Activated T-helper 2 cell treated with anti-CD3 and anti-CD28 coated beads, Interferon-gamma antibody, Interleukin-2, Interleukin-4, amounts not matched to agents 10 μg/mL and 5 μg/mL and 100 μg/mL, durations not matched to agents 14 hours and 24 hours and 36 hours (primary cell): ENCODE measurements around the gene QPCT. TPM values are rescaled to one million over a fixed set of nuclear protein-coding genes. Genes with fewer than 3 reads are reported as not detected.

ENCODE experiments used
- DNase-seq: peaks from one replicate; pipeline ENCODE4 v3.0.0; 2021; ENCODE audit warnings: low spot score
- H3K27ac Mint-ChIP-seq: one replicate; pipeline ENCODE4 v1.8.0; 2021; ENCODE audit warnings: mixed read lengths
- H3K27me3 Mint-ChIP-seq: one replicate; pipeline ENCODE4 v1.8.0; 2021; ENCODE audit warnings: low read depth, mixed read lengths
- H3K36me3 Mint-ChIP-seq: one replicate; pipeline ENCODE4 v1.8.0; 2021; ENCODE audit warnings: low read depth, mixed read lengths
- H3K4me1 Mint-ChIP-seq: one replicate; pipeline ENCODE4 v1.8.0; 2021; ENCODE audit warnings: low read depth, mixed read lengths
- H3K4me3 Mint-ChIP-seq: one replicate; pipeline ENCODE4 v1.8.0; 2021; ENCODE audit warnings: low read depth, mild to moderate bottlenecking, moderate library complexity, mixed read lengths
- H3K9me3 Mint-ChIP-seq: one replicate; pipeline ENCODE4 v1.8.0; 2021; ENCODE audit warnings: mixed read lengths
- intact Hi-C: fragments of 100-400 bp; cut with micrococcal nuclease; formaldehyde crosslinking; loops from one replicate; pipeline ENCODE4 v1.15.1; 2023
- total RNA-seq: library from RNA; stranded (reverse); gene quantifications from 2 replicates; pipeline ENCODE4 v1.2.3, GENCODE V29; 2022

Gene QPCT
- total RNA-seq, 1 donor from 2014 or later = 0.48 TPM

DNA sequence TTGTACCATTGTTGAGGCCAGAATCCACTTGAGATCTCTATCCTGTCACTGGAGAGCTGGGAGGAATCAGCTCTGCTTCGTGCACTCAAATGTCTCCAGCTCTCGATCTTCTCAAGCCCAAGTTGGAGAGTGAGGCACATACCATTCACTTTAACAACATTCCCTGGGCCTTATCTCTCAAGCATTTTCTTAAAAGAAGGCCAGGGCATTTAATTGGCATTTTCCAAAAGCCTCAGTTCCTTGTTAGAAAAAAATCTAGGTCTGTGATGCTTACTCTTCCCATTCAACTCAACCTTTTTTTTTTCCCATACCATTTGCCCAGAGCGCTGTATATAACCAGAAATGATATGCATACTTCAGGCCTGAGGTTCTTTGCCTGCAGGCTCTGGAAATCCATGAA is 10.1 kb downstream of the QPCT start:
- no peak overlapping the region for H3K4me3 Mint-ChIP-seq
- no peaks in the 10 kb centered on the region for H3K36me3 Mint-ChIP-seq
- H3K27ac Mint-ChIP-seq = no peak overlapping the region
- peaks cover 65% of the 10 kb centered on the region for H3K27me3 Mint-ChIP-seq
- no peak for DNase-seq
- H3K4me1 Mint-ChIP-seq = no peaks in the 10 kb centered on the region
- no peaks in the 10 kb centered on the region for H3K9me3 Mint-ChIP-seq
- intact Hi-C loops = no loop called here

DNA sequence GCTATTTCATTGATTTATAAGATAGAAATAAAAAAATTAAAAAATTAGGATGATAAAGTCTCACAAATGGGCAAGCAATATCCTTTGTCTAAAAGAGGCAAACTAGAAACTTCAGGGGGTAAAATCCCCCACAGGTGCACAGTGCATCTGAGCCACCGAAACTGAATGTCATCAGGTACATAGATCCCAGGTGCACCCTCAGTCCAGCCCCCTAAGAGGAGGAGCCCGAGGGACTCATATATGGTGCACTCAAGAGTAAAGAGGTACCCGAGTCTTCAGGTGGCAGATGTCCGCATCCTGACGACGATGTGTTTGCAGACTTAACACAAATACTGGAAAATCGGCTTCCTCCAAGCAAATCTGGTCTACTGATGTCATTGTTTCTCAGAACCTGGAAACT is 11.3 kb downstream of the QPCT start:
- intact Hi-C loops = no loop called here
- Mint-ChIP-seq H3K4me3 (no peak overlapping the region), H3K4me1 (no peaks in the 10 kb centered on the region), H3K36me3 (no peaks in the 10 kb centered on the region), H3K27me3 (peaks cover 65% of the 10 kb centered on the region), H3K9me3 (no peaks in the 10 kb centered on the region), H3K27ac (no peak overlapping the region)
- DNase-seq = no peak

DNA sequence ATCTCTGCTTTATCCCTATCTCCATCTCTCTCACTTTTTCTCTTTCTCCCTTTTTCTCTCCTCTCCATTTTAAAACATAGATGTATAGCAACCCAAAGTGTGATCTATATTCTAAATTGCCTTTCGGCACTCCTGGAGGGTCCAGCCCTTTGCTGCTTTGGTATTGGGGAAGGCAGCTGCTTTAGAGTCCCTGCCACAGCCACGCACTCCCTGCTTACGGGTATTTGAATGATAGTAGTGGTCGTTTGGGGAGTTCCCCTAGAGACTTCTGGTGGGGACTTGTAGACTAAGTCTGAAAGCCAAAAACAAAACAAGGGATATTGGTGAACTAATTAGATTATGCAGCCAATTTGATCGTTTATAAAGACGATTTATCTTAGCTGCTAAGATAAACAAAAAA is 11.9 kb downstream of the QPCT start:
- Mint-ChIP-seq H3K27ac (no peak overlapping the region), H3K27me3 (peaks cover 69% of the 10 kb centered on the region), H3K4me1 (no peaks in the 10 kb centered on the region), H3K9me3 (no peaks in the 10 kb centered on the region), H3K36me3 (no peaks in the 10 kb centered on the region), H3K4me3 (no peak overlapping the region)
- intact Hi-C loops = no loop called here
- no peak for DNase-seq

DNA sequence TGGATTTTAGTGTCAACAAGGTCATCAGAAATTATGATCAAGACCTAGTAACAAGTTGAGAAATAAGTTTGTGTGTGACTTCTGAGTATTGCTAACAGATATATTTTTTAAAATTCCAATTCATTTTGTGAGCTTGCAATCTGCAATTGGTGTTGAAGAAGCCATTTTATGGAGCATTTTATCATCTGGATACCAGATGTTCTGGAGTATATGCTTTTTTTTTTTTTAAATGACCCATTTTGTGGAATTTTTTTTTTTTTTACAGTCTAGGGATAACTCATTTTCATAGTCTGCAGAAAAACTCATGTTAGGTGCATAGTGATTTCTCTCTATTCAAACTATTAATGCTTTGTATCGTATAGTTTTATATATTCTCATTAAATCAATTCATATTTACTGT is 12.6 kb downstream of the QPCT start:
- H3K27me3 Mint-ChIP-seq = peaks cover 77% of the 10 kb centered on the region
- H3K4me3 Mint-ChIP-seq = no peak overlapping the region

DNA sequence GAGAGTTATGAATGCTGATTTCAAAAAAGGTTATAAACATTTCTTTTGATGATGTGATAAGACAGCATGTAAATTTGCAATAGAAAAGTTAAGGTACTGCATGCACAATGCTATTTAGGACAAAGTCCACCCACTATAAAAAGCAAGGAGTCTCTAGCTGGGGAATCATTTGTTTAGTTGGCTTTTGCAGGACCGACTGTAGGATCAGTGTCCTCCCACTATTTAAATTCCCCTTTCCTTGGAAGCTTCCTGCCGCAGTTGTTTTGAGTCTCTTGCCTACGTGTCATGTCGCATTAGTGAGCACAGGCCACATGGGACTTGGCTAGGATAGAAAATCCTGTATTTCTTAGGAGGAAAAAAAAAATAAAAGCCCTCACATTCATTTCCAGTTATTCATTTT is 13.1 kb downstream of the QPCT start:
- Mint-ChIP-seq H3K4me3 (no peak overlapping the region), H3K4me1 (no peaks in the 10 kb centered on the region), H3K27me3 (peaks cover 78% of the 10 kb centered on the region), H3K27ac (no peak overlapping the region), H3K36me3 (no peaks in the 10 kb centered on the region), H3K9me3 (no peaks in the 10 kb centered on the region)
- intact Hi-C loops = no loop called here
- no peak for DNase-seq

More for the DNA sequence above, 12.6 kb downstream of the QPCT start:
- Mint-ChIP-seq H3K9me3 (no peaks in the 10 kb centered on the region), H3K4me1 (no peaks in the 10 kb centered on the region), H3K27ac (no peak overlapping the region), H3K36me3 (no peaks in the 10 kb centered on the region)
- intact Hi-C loops = no loop called here
- no peak for DNase-seq

DNA sequence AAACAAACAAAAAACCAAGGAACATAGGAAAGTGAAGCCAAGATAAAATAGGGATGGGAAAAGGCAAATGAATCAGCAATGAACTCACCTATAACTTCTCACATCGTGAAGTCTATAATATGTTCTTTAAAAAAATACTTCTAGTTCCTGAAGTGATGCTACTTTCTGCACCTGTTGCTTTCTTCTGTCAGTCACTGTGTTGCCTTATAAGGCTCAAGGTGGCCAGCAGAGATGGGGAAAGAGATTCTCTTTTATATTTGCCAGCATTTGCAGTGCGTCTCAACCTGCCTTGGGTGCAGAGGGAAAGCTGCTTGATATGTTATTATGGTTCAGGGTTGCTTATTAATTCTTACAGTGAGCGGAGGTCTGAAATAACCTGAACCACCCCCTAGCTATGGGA is 14.0 kb downstream of the QPCT start:
- no peak for DNase-seq
- Mint-ChIP-seq H3K27ac (no peak overlapping the region), H3K27me3 (peaks cover 74% of the 10 kb centered on the region), H3K4me1 (no peaks in the 10 kb centered on the region), H3K4me3 (no peak overlapping the region), H3K36me3 (no peaks in the 10 kb centered on the region), H3K9me3 (no peaks in the 10 kb centered on the region)
- intact Hi-C loops = no loop called here

DNA sequence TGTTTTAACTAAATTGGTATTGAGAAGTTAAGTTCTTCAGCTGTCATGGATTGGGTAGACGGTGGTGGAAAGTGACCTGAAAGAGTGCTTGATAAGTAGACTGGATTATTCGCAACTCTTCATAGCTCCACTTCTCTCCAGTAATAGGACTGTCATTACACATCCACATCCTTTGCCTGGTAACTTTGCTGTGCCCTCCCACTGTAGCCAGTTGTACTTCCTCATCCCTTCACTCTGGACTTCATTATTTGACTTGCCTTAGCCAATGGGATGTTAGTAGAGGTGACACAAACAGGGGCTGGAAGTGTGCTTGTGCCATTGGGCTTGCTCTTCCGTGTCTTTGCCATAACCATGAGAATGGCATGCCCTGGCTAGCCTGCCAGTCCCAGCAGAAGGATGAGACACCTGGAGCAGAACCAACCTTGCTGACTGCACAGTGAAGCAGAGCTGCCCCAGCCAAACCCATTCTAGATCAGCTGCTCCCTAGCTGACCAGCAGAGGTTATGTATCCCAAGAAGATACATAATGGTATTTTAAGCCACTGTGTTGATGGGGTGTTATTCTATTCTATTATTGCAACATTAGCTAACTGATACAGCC is 16.9 kb downstream of the QPCT start:
- intact Hi-C loops = loop anchor here (2.0 kb wide), 1 partner anchor 15 kb away; no protein-coding TSS in a partner anchor
- Mint-ChIP-seq H3K9me3 (no peaks in the 10 kb centered on the region), H3K36me3 (no peaks in the 10 kb centered on the region), H3K4me3 (no peak overlapping the region), H3K27me3 (peaks cover 54% of the 10 kb centered on the region), H3K4me1 (peaks cover 2% of the 10 kb centered on the region), H3K27ac (no peak overlapping the region)
- DNase-seq = no peak

DNA sequence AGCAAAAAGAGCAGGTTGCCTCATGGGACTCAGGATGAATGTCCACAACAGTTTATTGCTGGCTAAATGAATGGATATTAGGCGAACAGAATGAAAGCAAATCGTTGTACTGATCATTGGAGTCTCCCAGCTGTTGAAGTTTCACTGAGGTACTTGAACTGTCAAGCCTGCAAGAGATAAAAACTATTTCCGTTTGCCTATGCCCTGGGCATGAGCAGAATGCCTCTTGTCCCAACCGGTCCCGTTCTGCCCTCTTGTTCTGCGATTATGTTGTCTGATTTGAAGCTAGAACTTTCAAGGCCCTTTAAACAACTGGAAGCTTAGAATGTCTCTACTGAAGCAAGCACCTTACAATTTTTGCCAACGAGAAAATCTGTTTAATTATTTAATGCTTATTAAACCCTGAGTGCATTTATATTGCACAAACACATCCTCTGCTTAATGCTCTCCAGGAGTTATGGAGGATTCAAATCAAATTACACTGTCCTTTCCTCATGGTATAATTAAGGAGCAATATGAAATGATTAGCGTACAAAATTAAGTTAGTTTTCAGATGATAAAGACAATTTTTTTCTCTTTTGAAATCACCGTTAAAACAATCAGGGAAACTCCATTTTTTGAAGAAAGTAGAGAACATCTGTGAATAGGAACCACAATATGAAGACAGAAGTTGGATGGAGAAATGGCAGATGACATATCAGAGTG is 17.7 kb downstream of the QPCT start:
- Mint-ChIP-seq H3K36me3 (no peaks in the 10 kb centered on the region), H3K4me3 (no peak overlapping the region), H3K9me3 (no peaks in the 10 kb centered on the region), H3K4me1 (peaks cover 10% of the 10 kb centered on the region), H3K27me3 (peaks cover 50% of the 10 kb centered on the region), H3K27ac (no peak overlapping the region)
- DNase-seq = no peak
- intact Hi-C loops = loop anchor here (2.0 kb wide), 2 partner anchors 15 kb away; no protein-coding TSS in a partner anchor

DNA sequence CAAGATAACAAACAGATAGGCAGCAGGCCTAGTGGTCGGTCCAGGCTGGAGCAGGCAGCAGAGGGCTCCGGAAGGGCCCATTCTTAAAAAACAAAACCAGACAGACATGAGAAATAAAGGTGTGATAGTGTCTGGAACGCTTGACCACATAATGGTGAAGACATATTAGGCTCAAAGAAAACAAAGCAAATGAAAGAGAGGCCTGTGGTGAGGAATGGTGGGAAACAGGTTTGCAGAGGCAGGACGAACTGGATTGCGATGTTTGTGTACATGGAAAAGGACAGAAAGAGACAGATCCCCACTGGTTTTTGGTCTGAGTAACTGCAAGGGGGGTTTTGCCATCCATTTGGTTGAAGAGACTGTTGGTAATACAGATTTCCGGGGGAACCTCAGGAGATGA is 19.9 kb downstream of the QPCT start:
- DNase-seq = no peak
- Mint-ChIP-seq H3K27me3 (peaks cover 39% of the 10 kb centered on the region), H3K27ac (no peak overlapping the region), H3K4me1 (peaks cover 24% of the 10 kb centered on the region), H3K4me3 (no peak overlapping the region), H3K36me3 (no peaks in the 10 kb centered on the region), H3K9me3 (no peaks in the 10 kb centered on the region)
- intact Hi-C loops = no loop called here

DNA sequence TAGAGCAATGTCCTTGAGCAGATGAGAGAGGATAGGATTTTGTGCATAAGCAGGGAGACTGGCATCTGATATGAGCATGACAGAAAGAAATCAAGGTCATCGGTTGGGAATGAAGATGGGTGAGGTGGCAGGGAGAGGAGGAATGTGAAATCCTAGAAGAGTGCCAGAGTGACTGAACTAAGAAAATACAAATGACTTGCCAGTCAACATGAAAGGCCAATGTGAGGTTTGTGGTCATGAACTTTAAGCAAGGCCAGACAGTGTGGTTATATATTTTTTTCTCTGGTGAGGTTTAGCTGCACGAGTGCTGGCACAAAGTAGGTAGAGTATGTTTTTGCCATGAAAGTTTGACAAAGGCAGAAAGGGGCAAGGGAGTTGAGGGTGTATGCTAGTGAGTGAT is 21.2 kb downstream of the QPCT start:
- Mint-ChIP-seq H3K4me3 (no peak overlapping the region), H3K9me3 (no peaks in the 10 kb centered on the region), H3K27ac (no peak overlapping the region), H3K36me3 (no peaks in the 10 kb centered on the region), H3K4me1 (peaks cover 24% of the 10 kb centered on the region), H3K27me3 (peaks cover 33% of the 10 kb centered on the region)
- intact Hi-C loops = loop anchor here (2.0 to 5.0 kb wide), 2 partner anchors 43 to 1107 kb away; no protein-coding TSS in a partner anchor
- DNase-seq = no peak

DNA sequence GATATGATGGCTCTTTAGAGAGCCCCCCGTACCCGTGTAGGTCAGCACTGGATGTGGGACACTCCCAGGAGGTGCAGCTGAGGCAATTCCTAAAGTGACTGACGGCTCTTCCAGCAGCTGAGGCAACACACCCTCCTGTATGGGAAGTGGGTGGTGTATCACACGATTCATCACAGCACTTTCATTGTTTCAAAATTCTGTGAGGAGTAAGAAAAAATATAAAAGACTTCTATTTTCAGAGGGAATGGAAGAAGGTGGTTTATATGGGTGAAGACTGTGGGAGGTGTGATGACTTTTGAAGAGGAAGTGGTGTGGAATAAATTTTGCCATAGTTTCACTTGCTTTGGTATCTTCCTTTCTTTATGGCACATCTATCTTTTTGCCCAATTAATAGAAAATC is 22.3 kb downstream of the QPCT start:
- peaks cover 30% of the 10 kb centered on the region for H3K27me3 Mint-ChIP-seq
- peak overlapping the region; percentile 5 for H3K4me3 Mint-ChIP-seq
- H3K36me3 Mint-ChIP-seq = no peaks in the 10 kb centered on the region
- H3K9me3 Mint-ChIP-seq = no peaks in the 10 kb centered on the region
- H3K4me1 Mint-ChIP-seq = peaks cover 24% of the 10 kb centered on the region
- H3K27ac Mint-ChIP-seq = peak overlapping the region; percentile 32
- DNase-seq = no peak
- intact Hi-C loops = loop anchor here (1.0 to 5.0 kb wide), 4 partner anchors 10 to 1106 kb away; no protein-coding TSS in a partner anchor

DNA sequence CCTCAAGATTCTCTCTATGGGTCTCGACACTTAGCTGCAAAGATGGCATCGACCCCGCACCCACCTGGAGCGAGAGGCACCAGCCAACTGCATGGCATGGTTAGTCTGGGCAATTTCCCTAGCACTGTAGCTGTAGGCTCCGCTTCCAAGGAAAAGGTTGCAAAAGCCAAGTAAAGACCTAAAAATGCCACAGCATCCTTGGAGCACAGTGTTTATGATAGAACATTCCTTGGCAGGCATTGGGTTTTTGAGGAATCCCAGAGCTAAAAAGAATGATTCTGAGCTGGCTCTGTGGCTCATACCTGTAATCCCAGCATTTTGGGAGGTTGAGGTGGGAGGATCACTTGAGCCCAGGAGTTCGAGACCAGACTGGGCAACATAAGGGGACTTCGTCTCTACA is 22.9 kb downstream of the QPCT start:
- H3K27ac Mint-ChIP-seq = no peak overlapping the region
- H3K27me3 Mint-ChIP-seq = peaks cover 30% of the 10 kb centered on the region
- DNase-seq = no peak
- peak overlapping the region; percentile 5 for H3K4me3 Mint-ChIP-seq
- H3K4me1 Mint-ChIP-seq = peaks cover 26% of the 10 kb centered on the region
- no peaks in the 10 kb centered on the region for H3K9me3 Mint-ChIP-seq
- intact Hi-C loops = loop anchor here (1.0 to 5.0 kb wide), 4 partner anchors 9 to 1105 kb away; no protein-coding TSS in a partner anchor
- H3K36me3 Mint-ChIP-seq = no peaks in the 10 kb centered on the region

DNA sequence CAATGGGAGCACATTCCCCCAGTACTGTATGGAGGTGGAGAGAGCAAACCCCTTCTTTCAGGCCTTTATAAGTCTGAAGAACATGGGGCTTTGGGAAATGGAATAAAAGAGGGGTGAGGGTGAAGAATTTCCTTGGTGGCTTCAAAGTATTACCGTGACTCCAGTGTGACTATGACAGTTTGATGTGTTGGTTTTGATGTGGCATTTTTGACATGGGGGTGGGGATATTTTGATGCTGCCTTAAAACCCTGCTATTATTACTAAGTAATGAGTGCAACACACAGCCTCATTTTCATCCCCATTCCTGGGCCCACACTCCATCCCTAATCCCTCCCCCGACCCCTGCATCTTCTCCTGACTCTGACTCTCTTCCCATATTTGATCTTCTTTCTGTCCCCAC is 23.6 kb downstream of the QPCT start:
- H3K4me1 Mint-ChIP-seq = peaks cover 26% of the 10 kb centered on the region
- no peak overlapping the region for H3K27ac Mint-ChIP-seq
- no peak for DNase-seq
- no peaks in the 10 kb centered on the region for H3K9me3 Mint-ChIP-seq
- H3K4me3 Mint-ChIP-seq = no peak overlapping the region
- H3K36me3 Mint-ChIP-seq = no peaks in the 10 kb centered on the region
- peaks cover 30% of the 10 kb centered on the region for H3K27me3 Mint-ChIP-seq
- intact Hi-C loops = loop anchor here (1.0 to 5.0 kb wide), 4 partner anchors 8 to 1104 kb away; no protein-coding TSS in a partner anchor
